Tibial artery (tissue), 4 donors: Measurements from ENCODE around the gene LAMTOR1.
A peak's percentile ranks its signal among the peaks of the same experiment; 100 is the strongest.

Experiments used
- DNase-seq, 2 donors: peaks; one replicate each; pipeline ENCODE4 v3.0.0-alpha.2; 2019
- H3K27ac ChIP-seq, 2 donors: fragments of 200-600 bp; sonication (generic) in 1 of 2; 1 replicate in 1 of 2; 2 replicates in 1 of 2; pipeline ENCODE4 v1.5.1; 2018 to 2019; ENCODE audit warnings: mild to moderate bottlenecking in 1 of 2
- H3K27me3 ChIP-seq, 2 donors: fragments of 200-600 bp; sonication (generic) in 1 of 2; one replicate each; pipeline versions ENCODE4 v1.5.1 to v1.6.0; 2016 to 2019
- H3K36me3 ChIP-seq, 3 donors: fragments of 200-600 bp; sonication (generic) in 2 of 3; one replicate each; pipeline ENCODE4 v1.5.1; 2016 to 2019; ENCODE audit warnings: mild to moderate bottlenecking in 2 of 3
- H3K4me1 ChIP-seq, 4 donors: fragments of 200-600 bp; sonication (generic) in 2 of 4; 1 replicate in 3 of 4; 2 replicates in 1 of 4; pipeline ENCODE4 v1.5.1; 2016 to 2019
- H3K4me3 ChIP-seq, 2 donors: fragments of 200-600 bp; sonication (generic) in 1 of 2; 1 replicate in 1 of 2; 2 replicates in 1 of 2; pipeline ENCODE4 v1.5.1; 2018 to 2019; ENCODE audit warnings: mild to moderate bottlenecking in 2 of 2
- H3K9me3 ChIP-seq, 3 donors: fragments of 200-600 bp; sonication (generic) in 1 of 3; one replicate each; pipeline ENCODE4 v1.5.1; 2016 to 2019
- CTCF ChIP-seq, 2 experiments: fragments of 200-600 bp in 1 of 2; fragments of 450-650 bp in 1 of 2; IDR thresholded peaks; one replicate each; pipeline ENCODE4 v1.5.1; 2017 to 2019; ENCODE audit warnings: antibody characterized with exemption in 2 of 2, mild to moderate bottlenecking in 1 of 2, moderate library complexity in 1 of 2
- intact Hi-C: fragments of 100-400 bp; cut with DNase I; formaldehyde crosslinking; loops from one replicate; pipeline ENCODE4 v1.15.0; 2023; ENCODE audit warnings: low total_unique reads

Gene LAMTOR1

GRCh38 chr11:72067266-72067665, 35.8 kb downstream of the LAMTOR1 start:
- H3K4me1 ChIP-seq = peaks cover 0 to 56% (median 39%) of the 10 kb centered on the region in 4 donors
- no peaks in the 10 kb centered on the region for H3K9me3 ChIP-seq
- H3K27me3 ChIP-seq = no peaks in the 10 kb centered on the region
- H3K27ac ChIP-seq = peak overlapping the region in 1 of 2 donors; percentile 71
- TF ChIP-seq CTCF (IDR thresholded peaks at IDR 0.05) = no peak
- H3K4me3 ChIP-seq = no peak overlapping the region
- intact Hi-C loops = no loop called here
- DNase-seq = no peak
- H3K36me3 ChIP-seq = peaks cover 0 to 5% (median 0%) of the 10 kb centered on the region in 3 donors

- TF ChIP-seq CTCF (IDR thresholded peaks at IDR 0.05) = no peak
- peaks cover 0 to 5% (median 1%) of the 10 kb centered on the region in 3 donors for H3K36me3 ChIP-seq
- no peak for DNase-seq
- intact Hi-C loops = no loop called here
- H3K27ac ChIP-seq = peak overlapping the region in 1 of 2 donors; percentile 71
- H3K4me3 ChIP-seq = no peak overlapping the region
- H3K4me1 ChIP-seq = peaks cover 0 to 52% (median 36%) of the 10 kb centered on the region in 4 donors
- no peaks in the 10 kb centered on the region for H3K9me3 ChIP-seq
- no peaks in the 10 kb centered on the region for H3K27me3 ChIP-seq
Observed at GRCh38 chr11:72066855-72067254, 36.2 kb downstream of the LAMTOR1 start.

- no peak for TF ChIP-seq CTCF (IDR thresholded peaks at IDR 0.05)
- no peak for DNase-seq
- Histone ChIP-seq H3K4me3 (no peak overlapping the region), H3K4me1 (peaks cover 0 to 13% (median 6%) of the 10 kb centered on the region in 4 donors), H3K9me3 (no peaks in the 10 kb centered on the region), H3K27ac (no peak overlapping the region), H3K27me3 (no peaks in the 10 kb centered on the region), H3K36me3 (peaks cover 0 to 5% (median 0%) of the 10 kb centered on the region in 3 donors)
- intact Hi-C loops = no loop called here
Observed at GRCh38 chr11:72061739-72062396, 41.2 kb downstream of the LAMTOR1 start.

- Histone ChIP-seq H3K4me3 (no peak overlapping the region), H3K9me3 (no peaks in the 10 kb centered on the region), H3K27ac (no peak overlapping the region), H3K4me1 (peaks cover 0 to 5% (median 1%) of the 10 kb centered on the region in 4 donors), H3K36me3 (peaks cover 0 to 5% (median 0%) of the 10 kb centered on the region in 3 donors), H3K27me3 (no peaks in the 10 kb centered on the region)
- no peak for TF ChIP-seq CTCF (IDR thresholded peaks at IDR 0.05)
- no peak for DNase-seq
- intact Hi-C loops = no loop called here
Observed at GRCh38 chr11:72058416-72059034, 44.6 kb downstream of the LAMTOR1 start.

- no peaks in the 10 kb centered on the region for H3K27me3 ChIP-seq
- H3K9me3 ChIP-seq = no peaks in the 10 kb centered on the region
- peaks cover 0 to 4% (median 0%) of the 10 kb centered on the region in 4 donors for H3K4me1 ChIP-seq
- intact Hi-C loops = no loop called here
- no peak for TF ChIP-seq CTCF (IDR thresholded peaks at IDR 0.05)
- peaks cover 0 to 26% (median 6%) of the 10 kb centered on the region in 3 donors for H3K36me3 ChIP-seq
- no peak for DNase-seq
- no peak overlapping the region for H3K27ac ChIP-seq
- H3K4me3 ChIP-seq = no peak overlapping the region
Observed at GRCh38 chr11:72048766-72049460, 54.2 kb downstream of the LAMTOR1 start.
